OCI-LY1 (cell line): ENCODE results near the gene COA6.

Experiments
- H2AFZ ChIP-seq: fragments of 200-600 bp; sonication (generic), shearing (Covaris generic); 2 replicates; pipeline ENCODE4 v1.6.0; 2014; ENCODE audit warnings: antibody characterized with exemption, mild to moderate bottlenecking, low read length
- H3F3A ChIP-seq: fragments of 200-600 bp; sonication (generic), shearing (Covaris generic); 2 replicates; pipeline ENCODE4 v1.6.0; 2014; ENCODE audit warnings: mild to moderate bottlenecking, antibody characterized with exemption, low read length, moderate library complexity; ENCODE audit not compliant: insufficient read depth
- H3K27ac ChIP-seq: fragments of 200-600 bp; sonication (generic); 2 replicates; pipeline ENCODE4 v1.5.1; 2014; ENCODE audit warnings: low read length, mixed run types, mild to moderate bottlenecking, low read depth; ENCODE audit not compliant: poor library complexity, severe bottlenecking
- H3K27me3 ChIP-seq: fragments of 200-600 bp; sonication (generic); 2 replicates; pipeline ENCODE4 v1.6.0; 2014; ENCODE audit warnings: antibody characterized with exemption, mild to moderate bottlenecking, low read length, moderate library complexity; ENCODE audit not compliant: insufficient read depth
- H3K36me3 ChIP-seq: fragments of 200-600 bp; sonication (generic); 2 replicates; pipeline ENCODE4 v1.6.1; 2014; ENCODE audit warnings: mild to moderate bottlenecking, antibody characterized with exemption, low read length, moderate library complexity, mixed read lengths; ENCODE audit not compliant: insufficient read depth
- H3K4me1 ChIP-seq: fragments of 200-600 bp; sonication (generic); 2 replicates; pipeline ENCODE4 v1.5.1; 2014; ENCODE audit warnings: mild to moderate bottlenecking, low read length, moderate library complexity; ENCODE audit not compliant: insufficient read depth, severe bottlenecking
- H3K4me2 ChIP-seq: fragments of 200-600 bp; sonication (generic), shearing (Covaris generic); 2 replicates; pipeline ENCODE4 v1.6.1; 2014; ENCODE audit warnings: low read length
- H3K4me3 ChIP-seq: fragments of 200-600 bp; sonication (generic); 2 replicates; pipeline ENCODE4 v1.5.1; 2014; ENCODE audit warnings: low read length, low read depth, mild to moderate bottlenecking, mixed read lengths; ENCODE audit not compliant: poor library complexity, severe bottlenecking
- H3K79me2 ChIP-seq: fragments of 200-600 bp; shearing (Covaris generic); 2 replicates; pipeline ENCODE4 v1.6.1; 2016; ENCODE audit warnings: mixed run types, low read length, mixed read lengths; ENCODE audit not compliant: insufficient read depth
- H3K9ac ChIP-seq: fragments of 200-600 bp; sonication (generic), shearing (Covaris generic); 2 replicates; pipeline ENCODE4 v1.6.1; 2014; ENCODE audit warnings: mild to moderate bottlenecking, low read length, mixed read lengths
- H3K9me2 ChIP-seq: fragments of 200-600 bp; sonication (generic), shearing (Covaris generic); 2 replicates; pipeline ENCODE4 v1.6.1; 2014; ENCODE audit warnings: low read depth, mild to moderate bottlenecking, low read length, mixed read lengths
- H3K9me3 ChIP-seq: fragments of 200-600 bp; shearing (Covaris generic); 2 replicates; pipeline ENCODE4 v1.6.1; 2014; ENCODE audit warnings: low read length, mixed read lengths
- H4K20me1 ChIP-seq: fragments of 200-600 bp; sonication (generic), shearing (Covaris generic); 2 replicates; pipeline ENCODE4 v1.6.0; 2016; ENCODE audit warnings: mild to moderate bottlenecking, low read length; ENCODE audit not compliant: insufficient read depth
- EZH2 ChIP-seq: fragments of 200-600 bp; sonication (generic), shearing (Covaris generic); IDR thresholded peaks from 2 replicates; pipeline ENCODE4 v1.8.0; 2017; ENCODE audit warnings: borderline replicate concordance, mixed run types, mild to moderate bottlenecking, antibody characterized with exemption, low read length, moderate library complexity, mixed read lengths
- TF ChIP-seq, protein P1 (sequence below): fragments of 200-600 bp; sonication (generic), shearing (Covaris generic); IDR thresholded peaks from 2 replicates; pipeline ENCODE4 v1.5.1; 2017; ENCODE audit warnings: mild to moderate bottlenecking, antibody characterized with exemption, low read length, moderate library complexity, mixed read lengths

COA6 gene

DNA sequence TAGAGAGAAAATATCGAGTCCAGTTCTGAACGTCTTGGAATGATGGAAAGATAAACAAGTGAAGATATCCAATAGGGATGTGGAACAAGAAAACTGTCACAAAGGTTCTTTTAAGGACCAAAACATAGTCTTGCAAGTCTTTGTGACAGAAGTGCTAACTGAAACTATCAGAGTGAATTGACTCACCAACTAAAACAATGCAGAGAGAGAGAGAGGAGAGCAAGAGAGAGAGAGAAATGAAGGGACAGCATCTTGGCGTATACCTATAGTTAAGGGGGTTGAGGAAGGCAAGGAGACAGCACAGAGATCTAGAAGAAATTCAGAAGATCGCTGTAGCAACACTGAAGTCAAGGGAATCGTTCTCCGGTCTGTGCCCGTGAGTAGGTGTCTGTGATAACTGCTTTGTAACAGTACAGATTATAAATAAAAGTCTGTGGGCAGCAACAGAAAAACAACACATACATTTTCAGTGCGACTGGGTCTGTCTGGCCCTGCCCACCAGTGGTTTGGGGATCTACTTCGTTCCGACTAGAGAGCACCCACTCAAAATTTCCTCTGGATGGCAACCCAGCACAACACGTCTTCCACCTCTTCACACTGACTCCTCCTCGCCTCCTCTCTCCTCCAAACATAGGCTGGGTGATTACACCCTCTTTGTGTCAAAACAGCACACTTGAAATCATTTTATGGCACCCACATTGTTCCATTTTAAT lies 4.8 kb upstream of the COA6 start:
- TF ChIP-seq EZH2, result no peak
- TF ChIP-seq, protein P1, sequence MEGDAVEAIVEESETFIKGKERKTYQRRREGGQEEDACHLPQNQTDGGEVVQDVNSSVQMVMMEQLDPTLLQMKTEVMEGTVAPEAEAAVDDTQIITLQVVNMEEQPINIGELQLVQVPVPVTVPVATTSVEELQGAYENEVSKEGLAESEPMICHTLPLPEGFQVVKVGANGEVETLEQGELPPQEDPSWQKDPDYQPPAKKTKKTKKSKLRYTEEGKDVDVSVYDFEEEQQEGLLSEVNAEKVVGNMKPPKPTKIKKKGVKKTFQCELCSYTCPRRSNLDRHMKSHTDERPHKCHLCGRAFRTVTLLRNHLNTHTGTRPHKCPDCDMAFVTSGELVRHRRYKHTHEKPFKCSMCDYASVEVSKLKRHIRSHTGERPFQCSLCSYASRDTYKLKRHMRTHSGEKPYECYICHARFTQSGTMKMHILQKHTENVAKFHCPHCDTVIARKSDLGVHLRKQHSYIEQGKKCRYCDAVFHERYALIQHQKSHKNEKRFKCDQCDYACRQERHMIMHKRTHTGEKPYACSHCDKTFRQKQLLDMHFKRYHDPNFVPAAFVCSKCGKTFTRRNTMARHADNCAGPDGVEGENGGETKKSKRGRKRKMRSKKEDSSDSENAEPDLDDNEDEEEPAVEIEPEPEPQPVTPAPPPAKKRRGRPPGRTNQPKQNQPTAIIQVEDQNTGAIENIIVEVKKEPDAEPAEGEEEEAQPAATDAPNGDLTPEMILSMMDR, result no peak
- Histone ChIP-seq H3K9me3 (no peaks in the 10 kb centered on the region), H3K4me1 (peaks cover 17% of the 10 kb centered on the region), H3K9ac (no peak overlapping the region), H2AFZ (no peak overlapping the region), H3K4me3 (no peak overlapping the region), H4K20me1 (no peaks in the 10 kb centered on the region), H3K79me2 (0 out of 2 replicates have a peak, but pooled peaks cover 9% of the 10 kb centered on the region), H3K27me3 (no peaks in the 10 kb centered on the region), H3K36me3 (no peaks in the 10 kb centered on the region), H3K27ac (no peak overlapping the region), H3F3A (no peaks in the 10 kb centered on the region), H3K4me2 (no peak overlapping the region), H3K9me2 (no peaks in the 10 kb centered on the region)

DNA sequence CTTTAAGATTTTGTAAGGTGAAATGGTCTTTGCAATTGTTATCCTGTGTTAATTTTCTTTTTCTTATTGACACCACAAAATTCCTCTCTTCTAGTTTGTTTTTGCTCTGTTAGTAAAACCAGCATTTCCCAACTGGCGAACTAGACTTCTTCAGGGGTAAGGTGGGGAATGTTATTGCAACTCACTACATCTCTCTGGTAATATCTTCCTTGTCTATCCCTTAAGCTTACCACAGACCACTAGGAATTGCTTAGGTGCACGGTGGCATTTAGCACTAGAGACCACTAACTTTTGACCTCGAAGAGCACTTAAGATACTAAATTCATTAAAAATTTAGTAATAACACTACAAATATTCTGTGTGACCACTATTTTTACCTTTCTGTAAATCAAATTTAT lies 4.2 kb upstream of the COA6 start:
- no peaks in the 10 kb centered on the region for H3K9me3 ChIP-seq
- H3K4me1 ChIP-seq, result peaks cover 18% of the 10 kb centered on the region
- no peaks in the 10 kb centered on the region for H3K27me3 ChIP-seq
- no peak overlapping the region for H3K4me2 ChIP-seq
- H3K4me3 ChIP-seq, result no peak overlapping the region
- peaks cover 9% of the 10 kb centered on the region; the same call in 1 of the 2 replicates for H3K79me2 ChIP-seq
- H3K27ac ChIP-seq, result no peak overlapping the region
- no peaks in the 10 kb centered on the region for H4K20me1 ChIP-seq
- H3K9ac ChIP-seq, result no peak overlapping the region
- no peaks in the 10 kb centered on the region for H3K9me2 ChIP-seq
- no peaks in the 10 kb centered on the region for H3K36me3 ChIP-seq
- no peak overlapping the region for H2AFZ ChIP-seq
- TF ChIP-seq, protein P1, result no peak
- TF ChIP-seq EZH2, result no peak
- H3F3A ChIP-seq, result no peaks in the 10 kb centered on the region

DNA sequence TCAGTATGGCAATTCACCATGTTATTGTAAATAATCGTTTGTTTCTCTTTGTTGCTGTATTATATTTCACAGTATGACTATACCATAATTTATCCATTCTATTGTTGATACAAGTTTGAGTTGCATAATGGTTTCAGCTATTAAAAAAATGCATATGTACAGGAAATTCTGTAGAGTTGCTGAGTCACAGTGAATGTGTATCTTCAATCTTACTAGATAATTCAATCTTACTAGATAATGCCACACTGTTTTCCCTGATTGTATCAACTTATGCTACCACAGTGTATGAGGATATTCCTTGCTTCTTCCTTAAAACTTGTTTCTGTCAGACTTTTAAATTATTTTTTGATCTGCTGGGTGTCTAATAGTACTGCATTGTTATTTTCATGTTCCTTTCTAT lies 3.5 kb upstream of the COA6 start:
- H2AFZ ChIP-seq, result no peak overlapping the region
- H3K4me1 ChIP-seq, result peaks cover 25% of the 10 kb centered on the region
- H3K36me3 ChIP-seq, result no peaks in the 10 kb centered on the region
- H3F3A ChIP-seq, result no peaks in the 10 kb centered on the region
- H3K4me2 ChIP-seq, result no peak overlapping the region
- TF ChIP-seq EZH2, result no peak
- TF ChIP-seq, protein P1, result no peak
- no peaks in the 10 kb centered on the region for H3K9me3 ChIP-seq
- peaks cover 16% of the 10 kb centered on the region; the same call in 1 of the 2 replicates for H3K79me2 ChIP-seq
- no peaks in the 10 kb centered on the region for H3K27me3 ChIP-seq
- no peaks in the 10 kb centered on the region for H3K9me2 ChIP-seq
- H4K20me1 ChIP-seq, result no peaks in the 10 kb centered on the region
- H3K9ac ChIP-seq, result no peak overlapping the region
- no peak overlapping the region for H3K4me3 ChIP-seq
- no peak overlapping the region for H3K27ac ChIP-seq
